GM19099 (cell line): ENCODE measurements around the gene USP3.

Experiments
- POLR2A ChIP-seq: IDR thresholded peaks from 3 replicates; pipeline ENCODE4 v1.6.1; 2011; ENCODE audit warnings: low read depth; ENCODE audit not compliant: insufficient read length; ENCODE audit errors: extremely low read depth

USP3 gene

DNA sequence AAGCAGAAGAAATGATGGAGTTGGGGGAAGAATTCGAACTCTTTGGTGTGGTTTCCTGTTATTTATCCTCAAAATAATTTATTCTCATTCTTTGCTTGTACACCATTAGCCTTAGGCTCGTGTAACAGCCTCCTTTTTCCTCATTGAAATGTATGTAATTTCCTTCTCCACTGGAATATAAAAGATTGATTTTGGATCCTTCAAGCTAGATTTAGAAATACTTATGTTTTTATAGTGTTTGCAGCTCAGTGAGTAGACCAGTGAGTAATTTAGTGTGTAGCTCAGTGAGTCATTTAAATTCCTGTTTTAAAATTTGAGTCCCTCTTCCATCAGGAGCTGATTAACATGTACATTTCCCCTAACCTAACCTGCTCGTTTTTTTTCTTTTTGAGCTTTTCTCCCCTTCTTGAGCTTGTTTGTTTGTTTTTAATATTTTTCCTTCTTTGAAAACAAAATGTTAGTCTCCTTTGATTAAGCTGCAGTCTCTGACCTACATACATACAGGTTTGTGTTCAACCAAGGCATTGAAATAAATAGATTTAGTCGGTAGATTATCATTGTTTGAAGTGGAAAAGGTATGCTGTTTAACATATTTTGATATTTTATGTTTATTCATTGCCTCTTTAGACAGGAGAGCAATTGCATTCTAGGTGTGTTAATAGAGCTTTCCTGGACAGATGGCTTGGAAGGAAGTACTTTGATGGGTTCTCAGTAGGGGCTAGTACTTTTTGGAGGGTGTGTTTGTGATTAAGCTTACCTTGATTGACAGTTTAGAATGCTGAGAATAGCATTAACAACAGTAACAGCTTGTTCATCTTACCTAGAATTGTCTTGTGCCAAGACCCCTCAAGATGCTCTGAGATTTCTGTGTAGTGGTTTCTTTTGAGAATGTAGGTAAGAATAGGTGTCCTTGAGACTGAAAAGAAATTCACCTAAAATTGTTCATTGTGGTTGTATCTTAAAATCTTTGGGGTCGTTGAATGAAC is 5.9 kb downstream of the USP3 start:
- no peak for TF ChIP-seq POLR2A

DNA sequence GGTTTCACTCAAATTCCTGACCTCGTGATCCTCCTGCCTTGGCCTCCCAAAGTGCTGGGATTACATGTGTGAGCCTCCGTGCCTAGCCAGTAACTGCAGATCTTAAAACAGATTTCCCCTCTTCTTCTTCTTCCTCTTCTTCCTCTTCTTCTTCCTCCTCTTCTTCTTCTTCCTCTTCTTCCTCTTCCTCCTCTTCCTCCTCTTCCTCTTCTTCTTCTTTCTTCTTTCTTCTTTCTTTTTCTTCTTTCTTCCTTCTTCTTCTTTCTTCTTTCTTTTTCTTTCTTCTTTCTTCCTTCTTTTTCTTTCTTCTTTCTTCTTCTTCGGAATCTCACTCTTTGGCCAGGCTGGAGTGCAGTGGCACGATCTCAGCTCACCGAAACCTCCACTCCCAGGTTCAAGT is 7.8 kb downstream of the USP3 start:
- no peak for TF ChIP-seq POLR2A

DNA sequence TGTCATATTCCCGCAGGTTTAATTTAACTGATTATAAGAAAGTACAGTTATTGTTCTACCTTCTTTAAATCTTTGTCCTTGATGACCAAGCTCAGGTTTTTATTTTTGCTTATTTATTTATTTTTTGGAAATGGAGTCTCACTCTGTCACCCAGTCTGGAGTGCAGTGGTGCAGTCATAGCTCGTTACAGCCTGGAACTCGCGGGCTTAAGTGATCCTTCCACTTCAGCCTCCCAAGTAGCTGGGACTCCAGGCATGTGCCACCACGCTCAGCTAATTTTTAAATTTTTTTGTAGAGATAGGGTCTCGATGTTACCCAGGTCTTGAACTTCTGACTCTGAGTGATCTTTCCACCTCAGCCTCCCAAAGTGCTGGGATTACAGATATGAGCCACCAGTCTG is 8.9 kb downstream of the USP3 start:
- TF ChIP-seq POLR2A: no peak

DNA sequence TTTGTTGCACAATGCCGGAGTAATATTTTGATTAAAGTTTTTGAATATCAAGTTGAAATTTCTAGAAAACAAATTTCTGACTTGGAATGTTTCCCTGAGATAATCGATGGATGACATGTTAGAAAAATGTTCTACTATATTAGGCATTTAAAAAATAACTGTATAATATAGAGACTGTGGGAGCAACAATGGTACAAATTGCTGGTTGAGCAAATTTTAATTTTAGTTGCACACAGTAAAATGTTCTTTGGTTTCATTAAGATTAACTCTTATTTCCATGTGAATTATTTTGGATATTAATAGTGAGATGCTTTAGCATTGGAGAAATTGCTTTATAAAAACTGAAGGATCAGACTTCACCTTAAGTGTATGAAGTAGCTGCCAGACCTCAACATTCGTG is 9.3 kb downstream of the USP3 start:
- TF ChIP-seq POLR2A: no peak

DNA sequence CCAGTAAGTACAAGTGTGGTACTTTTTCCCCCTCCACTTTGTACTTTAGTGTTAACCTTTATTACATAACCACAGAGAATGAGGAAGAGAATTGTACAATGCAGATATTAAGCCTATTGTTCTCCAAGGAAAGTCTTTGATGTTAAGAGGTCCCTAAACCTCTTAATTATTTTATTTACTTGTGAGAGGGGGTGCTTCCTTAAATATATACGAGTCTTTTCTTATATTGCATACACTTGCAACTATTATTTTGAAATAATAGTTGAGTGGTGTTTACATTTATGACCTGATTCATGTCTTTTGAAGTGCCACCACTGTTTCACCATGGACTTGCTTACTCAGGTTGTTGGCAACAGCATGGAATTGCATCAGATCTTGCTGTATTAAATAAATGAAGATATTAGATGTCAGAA is 10.1 kb downstream of the USP3 start:
- TF ChIP-seq POLR2A: no peak

DNA sequence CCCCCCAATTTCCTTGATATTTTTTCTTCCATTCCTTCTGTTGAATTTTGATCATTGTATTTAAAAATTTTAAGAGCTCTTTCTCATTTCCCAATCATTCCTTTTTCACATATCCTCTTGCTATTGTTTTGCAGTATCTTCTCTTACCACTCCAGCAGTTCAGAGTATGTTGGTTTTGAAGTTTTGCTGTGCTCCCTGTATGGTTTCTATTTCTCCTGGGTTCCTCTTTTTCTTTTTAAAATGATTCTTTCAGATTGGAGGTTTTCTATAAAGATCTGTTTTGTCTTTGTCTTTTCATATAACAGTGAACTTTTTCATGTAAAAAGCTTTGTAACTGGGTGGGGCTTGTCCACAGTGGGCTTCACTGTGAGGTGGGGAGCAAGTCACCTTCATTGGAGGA is 12.8 kb downstream of the USP3 start:
- TF ChIP-seq POLR2A: no peak

DNA sequence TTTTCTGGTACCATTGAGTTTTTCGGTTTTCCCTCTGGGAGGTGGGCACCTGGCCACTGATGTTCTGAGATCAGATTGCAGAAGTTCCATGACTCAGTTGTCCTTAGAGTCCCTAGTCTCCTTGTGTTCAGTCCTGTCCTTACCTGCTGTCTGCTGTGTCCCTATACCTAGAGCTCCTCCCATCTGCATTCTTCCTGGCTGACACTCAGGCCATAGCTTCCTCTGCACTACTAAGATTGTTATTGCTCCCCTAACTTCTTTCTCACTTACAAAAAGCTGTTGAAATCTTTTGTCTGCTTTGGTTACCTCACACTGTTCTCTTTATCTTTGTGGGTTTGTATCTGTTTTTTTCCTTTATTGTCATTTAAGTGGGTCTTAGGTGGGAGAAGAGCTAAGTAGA is 13.2 kb downstream of the USP3 start:
- no peak for TF ChIP-seq POLR2A

DNA sequence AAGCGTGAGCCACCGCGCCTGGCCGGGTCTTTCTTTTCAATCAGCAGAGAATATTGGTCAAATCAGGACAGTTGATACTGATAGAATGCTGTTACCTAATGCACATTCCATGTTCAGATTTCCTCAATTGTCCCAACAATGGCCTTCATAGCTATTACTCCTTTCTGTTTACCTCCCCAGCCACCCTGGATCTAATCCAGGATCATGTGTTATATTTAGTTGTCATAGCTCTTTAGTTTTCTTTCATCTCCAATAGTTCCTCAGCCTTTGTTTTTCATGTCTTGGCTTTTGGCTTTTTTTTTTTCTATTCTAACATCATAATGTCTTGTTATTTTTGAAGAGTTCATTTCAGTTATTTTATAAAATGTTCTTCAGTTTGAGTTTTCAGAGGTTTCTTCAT is 14.6 kb downstream of the USP3 start:
- TF ChIP-seq POLR2A: no peak

DNA sequence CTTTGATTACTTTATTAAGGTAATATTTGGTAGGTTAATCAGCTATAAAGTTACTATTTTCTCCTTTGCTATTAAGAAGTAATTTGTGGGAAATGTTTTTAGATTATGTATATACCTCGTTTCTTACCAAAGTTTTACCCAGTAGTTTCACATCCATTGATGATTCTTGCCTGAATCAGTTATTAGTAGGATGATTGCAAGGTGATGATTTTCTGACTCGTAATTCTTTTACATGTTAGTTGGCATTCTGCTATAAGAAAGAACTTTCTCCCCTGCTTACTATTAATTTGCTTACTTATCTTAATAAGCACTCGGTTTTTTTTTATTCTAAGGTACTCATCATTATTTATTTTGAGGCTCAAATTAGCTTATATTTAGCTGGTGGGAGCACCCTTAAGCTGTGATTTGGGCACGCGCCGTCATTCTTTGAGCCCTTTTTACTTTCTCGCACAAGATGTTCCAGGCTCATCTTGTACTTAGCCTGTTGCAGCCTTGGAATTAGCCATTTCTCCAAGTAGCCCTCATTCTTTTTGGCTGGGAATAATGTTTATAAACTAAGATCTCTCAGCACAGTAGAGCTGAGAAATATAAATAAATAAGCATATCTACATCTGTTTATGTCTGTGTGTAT is 15.3 kb downstream of the USP3 start:
- TF ChIP-seq POLR2A: no peak

DNA sequence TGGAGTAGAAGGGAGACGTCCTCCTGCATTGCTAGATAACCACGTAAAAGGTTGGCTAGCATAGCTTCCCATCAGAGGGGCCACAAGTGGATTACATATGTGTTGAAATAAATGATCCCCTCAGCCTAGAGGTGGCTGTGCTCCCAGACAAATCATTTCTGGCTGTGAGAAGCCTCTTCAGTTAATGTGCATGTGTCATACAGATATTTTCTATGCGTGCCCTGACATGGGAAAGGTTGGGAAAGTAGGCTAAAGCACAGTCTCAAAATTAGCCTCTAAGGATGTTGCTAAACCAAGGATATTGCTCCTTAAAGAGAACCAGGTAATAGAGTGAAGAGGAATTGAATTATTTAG is 17.8 kb downstream of the USP3 start:
- no peak for TF ChIP-seq POLR2A

DNA sequence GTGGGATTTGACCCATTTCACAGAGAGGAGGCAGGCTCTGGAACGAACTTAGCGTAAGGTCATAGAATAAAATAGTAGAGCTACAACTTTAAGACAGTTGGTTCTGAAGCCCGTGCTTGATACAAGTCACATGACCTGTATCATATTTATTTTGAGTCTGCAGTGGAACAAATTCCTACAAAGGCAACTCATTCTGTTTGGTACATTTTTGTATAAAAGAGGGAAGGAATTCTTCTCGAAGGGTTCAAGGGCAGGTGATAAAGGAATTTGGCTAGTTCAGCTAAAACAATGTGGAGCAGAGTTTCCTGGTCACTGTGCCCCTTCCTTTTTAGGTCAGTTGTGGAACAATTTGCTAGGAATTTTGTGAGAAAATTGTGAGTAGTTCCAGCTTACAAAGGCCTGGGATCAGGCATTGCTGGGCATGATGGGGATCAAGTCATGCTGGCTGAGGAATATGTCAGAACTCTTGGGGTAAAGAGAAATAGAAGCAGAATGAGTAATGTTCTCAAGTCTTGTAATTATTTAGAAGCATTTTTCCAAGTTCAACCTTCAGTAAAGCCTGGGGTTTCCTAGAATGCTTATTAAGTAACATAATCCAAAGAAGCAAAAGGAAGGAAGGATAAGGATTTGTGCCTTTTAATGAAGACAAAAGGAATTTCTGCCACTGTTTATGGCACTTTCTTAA is 19.1 kb downstream of the USP3 start:
- TF ChIP-seq POLR2A: no peak

DNA sequence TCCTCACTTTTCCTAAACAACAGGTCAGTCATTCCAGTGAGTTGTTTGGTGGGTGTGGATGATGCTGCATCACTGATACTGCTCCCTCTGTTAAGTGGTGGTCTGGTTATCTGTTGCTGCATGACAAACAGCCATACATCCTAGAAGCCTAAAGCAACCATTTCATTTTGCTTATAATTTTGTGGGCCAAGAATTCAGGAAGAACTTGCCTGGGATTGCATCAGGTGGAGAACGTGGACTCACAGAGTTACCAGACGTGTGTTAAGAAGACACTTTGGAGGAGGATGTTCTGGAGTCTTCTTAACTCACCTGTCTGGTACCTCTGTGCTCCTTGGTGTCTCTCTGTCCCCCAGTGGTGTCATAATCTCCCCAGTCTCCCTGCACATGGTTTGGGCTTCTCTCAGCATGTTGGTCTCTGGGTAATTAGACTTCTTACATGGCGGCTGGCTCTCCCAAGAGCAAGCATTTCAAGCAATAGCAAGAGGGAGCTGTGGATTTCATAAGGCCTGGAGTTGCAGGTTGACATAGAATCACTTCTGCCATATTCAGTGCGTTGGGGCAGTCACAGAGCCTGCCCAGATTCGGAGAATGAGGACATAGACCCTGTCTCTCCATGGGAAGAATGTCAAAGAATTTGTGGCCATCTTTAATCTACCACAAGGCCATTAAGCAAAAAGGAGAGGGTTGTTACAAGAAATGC is 20.1 kb downstream of the USP3 start:
- no peak for TF ChIP-seq POLR2A

DNA sequence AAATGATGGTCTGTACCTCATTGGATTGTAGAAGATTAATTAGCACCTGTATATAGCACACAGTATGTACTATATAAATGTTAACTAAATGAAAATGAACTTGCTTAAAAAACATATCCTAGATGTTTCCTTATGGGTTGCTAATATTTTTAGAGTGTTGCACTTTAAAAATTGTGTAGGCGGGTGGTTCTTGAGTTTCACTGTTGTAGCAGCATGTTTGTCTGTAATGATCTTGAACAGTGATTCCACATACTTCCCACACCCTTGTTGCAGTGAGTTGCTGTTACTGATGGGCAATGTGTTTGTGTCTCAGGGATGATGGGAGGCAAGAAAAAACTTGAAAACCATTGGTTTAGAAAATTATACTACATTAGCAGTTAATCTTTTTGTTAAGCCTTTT is 22.0 kb downstream of the USP3 start:
- no peak for TF ChIP-seq POLR2A

DNA sequence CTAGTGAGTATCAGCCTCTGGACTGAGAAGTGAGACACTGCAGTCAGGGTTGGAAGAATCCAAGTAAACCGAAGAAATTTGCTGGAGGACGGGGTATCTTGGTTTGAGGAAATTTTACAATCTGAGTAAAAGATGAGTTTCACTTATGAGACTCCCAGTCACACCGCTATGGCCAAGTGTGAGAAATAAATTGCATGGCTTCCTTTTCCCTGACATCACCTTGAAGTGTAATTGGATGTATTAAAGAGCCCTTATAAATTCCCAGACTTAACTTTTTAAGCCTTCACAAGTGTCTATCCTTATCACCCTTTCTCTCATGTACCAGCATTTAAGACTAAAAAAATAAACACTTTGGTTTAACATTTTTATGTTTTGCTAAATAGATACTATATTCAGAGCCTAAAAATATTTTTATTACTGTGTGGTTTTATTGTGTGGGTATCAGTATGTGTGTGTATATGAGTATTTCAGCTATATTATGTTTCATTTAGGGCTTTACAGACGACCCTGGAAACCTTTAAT is 23.8 kb downstream of the USP3 start:
- no peak for TF ChIP-seq POLR2A

DNA sequence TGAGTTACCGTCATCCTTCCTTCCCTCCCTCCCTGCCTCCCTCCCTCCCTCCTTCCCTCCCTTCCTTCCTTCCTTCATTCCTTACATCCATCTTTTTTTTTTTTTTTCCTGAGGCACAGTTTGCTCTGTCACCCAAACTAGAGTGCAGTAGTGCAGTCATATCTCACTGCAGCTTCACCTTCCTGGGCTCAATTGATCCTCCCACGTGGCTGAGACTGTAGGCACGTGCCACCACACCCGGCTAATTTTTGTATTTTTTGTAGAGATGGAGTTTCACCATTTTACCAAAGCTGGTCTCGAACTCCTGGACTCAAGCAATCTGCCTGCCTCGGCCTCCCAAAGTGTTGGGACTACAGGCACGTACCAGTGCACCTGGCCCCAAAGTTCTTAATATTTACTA is 25.8 kb downstream of the USP3 start:
- no peak for TF ChIP-seq POLR2A
